ENCODE data around the gene SLC66A2.

The SLC66A2 gene

GRCh38 chr18:79958981-79959380 lies 7.5 kb upstream of the SLC66A2 start:
- no peak for TF ChIP-seq CTCF (IDR thresholded peaks at IDR 0.05; ENCODE audit: control insufficient read depth, insufficient read depth, low read depth, low read length, missing control alignments)
- no peak overlapping the region for H3K4me3 ChIP-seq (ENCODE audit: control insufficient read depth, low read depth, low read length)
- no peak for DNase-seq (ENCODE audit: low read depth)

DNA sequence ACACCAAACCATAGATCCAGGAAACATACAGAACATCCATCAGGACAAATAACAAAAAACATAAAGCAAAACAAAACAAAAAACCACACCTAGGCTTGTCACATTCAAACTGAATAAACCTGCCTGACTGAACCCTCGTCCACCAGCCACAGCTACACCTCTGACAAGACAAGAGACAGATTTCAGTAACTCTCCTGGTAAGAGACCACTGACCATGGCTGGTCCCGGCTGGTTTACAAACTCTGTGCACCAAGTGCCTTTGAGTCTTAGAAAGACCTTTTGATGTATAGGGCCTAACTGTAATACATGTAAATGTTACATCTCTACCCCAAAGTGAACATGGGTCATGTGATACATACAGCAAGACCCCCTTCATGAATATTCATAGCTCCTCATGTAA lies 4.8 kb upstream of the SLC66A2 start:
- no peak for DNase-seq (ENCODE audit: low read depth)
- H3K4me3 ChIP-seq (ENCODE audit: control insufficient read depth, low read depth, low read length) = no peak overlapping the region
- no peak for TF ChIP-seq CTCF (IDR thresholded peaks at IDR 0.05; ENCODE audit: control insufficient read depth, insufficient read depth, low read depth, low read length, missing control alignments)

DNA sequence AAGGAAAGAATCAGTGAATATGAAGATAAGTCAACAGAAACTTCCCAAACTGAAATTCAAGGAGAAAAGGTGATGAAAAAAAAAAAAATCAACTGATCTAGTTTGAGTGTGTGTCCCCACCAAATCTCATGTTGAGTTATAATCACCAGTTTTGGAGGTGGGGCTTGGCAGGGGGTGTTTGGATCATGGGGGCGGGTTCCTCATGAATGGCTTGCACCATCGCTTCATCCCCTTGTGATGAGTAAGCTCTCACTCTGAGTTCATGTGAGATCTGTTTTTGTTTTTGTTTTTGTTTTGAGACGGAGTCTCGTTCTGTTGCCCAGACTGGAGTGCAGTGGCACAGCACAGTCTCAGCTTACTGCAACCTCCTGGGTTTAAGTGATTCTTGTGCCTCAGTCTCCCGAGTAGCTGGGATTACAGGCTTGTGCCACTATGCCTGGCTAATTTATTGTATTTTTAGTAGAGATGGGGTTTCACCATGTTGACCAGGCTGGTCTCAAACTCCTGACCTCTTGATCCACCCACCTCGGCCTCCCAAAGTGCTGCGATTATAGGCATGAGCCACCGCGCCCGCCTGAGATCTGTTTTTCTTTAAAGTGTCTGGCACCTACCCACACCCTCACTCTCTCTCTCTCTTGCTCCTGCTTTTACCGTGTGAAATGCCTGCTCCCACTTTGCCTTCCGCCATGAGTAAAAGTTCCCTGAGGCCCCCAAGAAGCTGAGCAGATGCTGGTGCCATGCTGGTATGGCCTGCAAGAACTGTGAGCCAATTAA lies 4.0 kb upstream of the SLC66A2 start:
- H3K4me3 ChIP-seq (ENCODE audit: control insufficient read depth, low read depth, low read length) = no peak overlapping the region
- TF ChIP-seq CTCF (IDR thresholded peaks at IDR 0.05; ENCODE audit: control insufficient read depth, insufficient read depth, low read depth, low read length, missing control alignments) = no peak
- no peak for DNase-seq (ENCODE audit: low read depth)

DNA sequence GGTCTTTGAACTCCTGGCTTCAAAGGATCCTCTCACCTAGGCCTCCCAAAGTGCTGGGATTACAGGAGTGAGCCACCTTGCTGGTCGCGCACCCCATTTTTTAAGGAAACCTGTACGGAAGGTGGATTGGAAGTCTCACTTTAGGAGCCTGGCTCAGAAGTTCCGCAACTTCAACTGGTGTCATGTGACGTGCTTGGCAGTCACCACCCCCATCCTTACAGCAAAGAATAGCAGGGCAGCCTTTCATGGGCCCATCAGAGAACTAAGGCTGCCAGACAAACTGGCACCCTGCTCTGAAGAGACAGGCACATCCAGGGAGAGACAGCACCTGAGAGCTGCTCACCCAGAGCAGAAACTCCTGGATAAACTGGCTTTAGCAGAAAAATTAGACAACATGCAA lies 3.3 kb upstream of the SLC66A2 start:
- no peak for TF ChIP-seq CTCF (IDR thresholded peaks at IDR 0.05; ENCODE audit: control insufficient read depth, insufficient read depth, low read depth, low read length, missing control alignments)
- no peak overlapping the region for H3K4me3 ChIP-seq (ENCODE audit: control insufficient read depth, low read depth, low read length)
- DNase-seq (ENCODE audit: low read depth) = no peak

GRCh38 chr18:79953971-79954651 lies 2.7 kb upstream of the SLC66A2 start:
- no peak for TF ChIP-seq CTCF (IDR thresholded peaks at IDR 0.05; ENCODE audit: control insufficient read depth, insufficient read depth, low read depth, low read length, missing control alignments)
- DNase-seq (ENCODE audit: low read depth) = no peak

GRCh38 chr18:79952996-79953559 lies 1.6 kb upstream of the SLC66A2 start:
- no peak for TF ChIP-seq CTCF (IDR thresholded peaks at IDR 0.05; ENCODE audit: control insufficient read depth, insufficient read depth, low read depth, low read length, missing control alignments)
- DNase-seq (ENCODE audit: low read depth) = no peak
- no peak overlapping the region for H3K4me3 ChIP-seq (ENCODE audit: control insufficient read depth, low read depth, low read length)

More at GRCh38 chr18:79953971-79954651, 2.7 kb upstream of the SLC66A2 start:
- H3K4me3 ChIP-seq (ENCODE audit: control insufficient read depth, low read depth, low read length) = no peak overlapping the region
